ELR (cell line): Measurements from ENCODE around the gene HLA-DOB.

ENCODE experiments used
- DNase-seq: peaks from one replicate; pipeline ENCODE4 v3.0.0-alpha.2; 2015; ENCODE audit warnings: low read depth

HLA-DOB gene

DNA sequence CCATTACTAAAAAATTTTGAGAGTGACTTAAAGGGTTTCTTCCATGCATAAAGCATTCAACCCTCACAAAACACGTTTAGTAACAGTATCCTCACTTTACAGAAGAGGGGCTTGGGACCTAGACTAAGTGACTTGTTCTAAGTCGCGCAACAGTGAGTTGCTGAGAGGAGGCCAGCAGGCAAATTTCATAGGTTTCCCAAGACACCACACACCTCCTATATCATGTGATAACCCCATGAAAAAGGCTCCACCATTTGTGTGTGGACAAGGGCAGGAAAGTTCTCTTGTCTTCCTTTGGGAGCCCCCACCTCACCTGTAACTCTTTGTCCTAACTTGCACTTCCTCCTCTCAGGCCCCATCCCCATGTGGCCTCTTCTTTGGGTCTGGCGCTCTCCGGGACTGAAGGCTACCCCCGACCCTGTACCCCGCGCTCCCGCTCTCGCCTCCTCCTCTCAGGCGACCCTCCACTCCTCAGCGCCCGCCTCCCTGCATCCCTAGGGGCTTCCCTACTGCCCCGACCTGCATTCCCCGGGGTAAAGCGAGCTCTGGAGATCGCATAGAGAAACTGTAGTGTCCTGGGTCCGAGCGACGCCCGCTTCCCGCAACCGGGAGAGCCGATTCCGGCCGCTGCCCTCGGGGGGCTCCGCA, 26.7 kb upstream of the HLA-DOB start:
- peak; percentile 20 for DNase-seq

DNA sequence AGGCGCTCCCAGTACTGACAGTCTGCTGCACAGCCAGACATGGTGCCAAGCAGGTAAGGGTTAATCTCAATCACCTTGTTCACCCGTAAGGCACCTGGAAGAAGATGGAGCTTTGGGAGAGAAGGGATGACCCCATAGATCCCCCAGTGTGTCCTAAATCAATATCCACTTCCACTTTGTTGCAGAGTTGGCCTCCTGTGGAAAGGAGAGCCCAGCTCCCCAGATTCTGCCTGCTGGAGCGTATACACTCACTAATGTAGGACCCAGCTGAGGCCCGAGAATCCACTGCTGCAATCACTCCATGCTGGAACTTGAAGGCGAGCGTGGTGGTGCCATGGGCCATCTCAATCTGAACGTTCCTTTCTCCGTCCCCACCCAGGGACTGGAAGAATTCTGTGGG, 25.9 kb upstream of the HLA-DOB start:
- no peak for DNase-seq

GRCh38 chr6:32842021-32842650, 25.3 kb upstream of the HLA-DOB start:
- no peak for DNase-seq

DNA sequence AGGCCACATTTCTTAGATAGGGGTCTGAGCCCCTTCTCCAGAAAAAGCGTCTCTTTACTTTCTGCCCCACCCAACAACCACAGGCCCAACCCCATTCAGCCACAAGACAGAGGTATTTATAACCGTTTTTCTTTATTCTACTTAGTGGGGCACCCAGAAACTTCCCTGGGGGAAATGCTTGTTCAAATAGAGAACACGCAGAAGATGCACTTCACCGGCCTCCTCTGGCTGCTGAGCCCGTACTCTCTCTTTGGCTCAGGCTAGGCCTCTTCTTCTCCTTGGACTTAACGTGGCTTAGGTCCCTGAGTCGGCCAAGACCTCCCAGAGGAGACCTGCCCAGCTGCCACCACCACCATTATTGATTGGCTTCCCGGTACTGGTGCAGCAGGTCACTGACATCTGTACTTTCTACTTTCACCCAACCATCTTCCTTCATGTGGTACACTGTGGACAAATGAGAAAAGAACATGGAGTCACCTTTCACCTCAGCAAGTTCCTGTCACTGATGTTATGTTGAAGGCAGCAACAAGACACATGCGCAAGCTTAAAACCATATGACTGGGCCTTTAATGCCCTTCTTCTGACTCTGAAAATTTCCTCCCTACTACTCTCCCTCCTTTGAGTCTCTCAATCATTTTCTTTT, 23.9 kb upstream of the HLA-DOB start:
- DNase-seq: no peak

DNA sequence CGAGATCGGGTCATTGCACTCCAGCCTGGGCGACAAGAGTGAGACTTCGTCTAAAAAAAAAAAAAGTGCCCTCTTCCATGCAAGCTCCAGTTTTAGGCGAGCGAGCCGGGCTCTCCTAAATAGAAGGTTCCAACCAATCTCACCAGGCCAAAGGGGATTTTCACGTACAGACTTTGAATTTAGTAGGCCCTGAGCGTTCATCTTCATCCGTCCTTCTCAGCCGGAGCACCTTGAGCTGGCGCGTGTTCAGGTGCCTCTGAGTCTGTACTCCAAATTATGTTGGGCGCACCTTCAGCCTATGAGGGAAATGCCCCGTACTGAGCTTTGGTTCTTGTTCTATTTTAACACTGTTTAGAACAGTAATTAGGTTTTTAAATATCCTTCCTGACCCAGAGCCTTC, 22.6 kb upstream of the HLA-DOB start:
- no peak for DNase-seq

DNA sequence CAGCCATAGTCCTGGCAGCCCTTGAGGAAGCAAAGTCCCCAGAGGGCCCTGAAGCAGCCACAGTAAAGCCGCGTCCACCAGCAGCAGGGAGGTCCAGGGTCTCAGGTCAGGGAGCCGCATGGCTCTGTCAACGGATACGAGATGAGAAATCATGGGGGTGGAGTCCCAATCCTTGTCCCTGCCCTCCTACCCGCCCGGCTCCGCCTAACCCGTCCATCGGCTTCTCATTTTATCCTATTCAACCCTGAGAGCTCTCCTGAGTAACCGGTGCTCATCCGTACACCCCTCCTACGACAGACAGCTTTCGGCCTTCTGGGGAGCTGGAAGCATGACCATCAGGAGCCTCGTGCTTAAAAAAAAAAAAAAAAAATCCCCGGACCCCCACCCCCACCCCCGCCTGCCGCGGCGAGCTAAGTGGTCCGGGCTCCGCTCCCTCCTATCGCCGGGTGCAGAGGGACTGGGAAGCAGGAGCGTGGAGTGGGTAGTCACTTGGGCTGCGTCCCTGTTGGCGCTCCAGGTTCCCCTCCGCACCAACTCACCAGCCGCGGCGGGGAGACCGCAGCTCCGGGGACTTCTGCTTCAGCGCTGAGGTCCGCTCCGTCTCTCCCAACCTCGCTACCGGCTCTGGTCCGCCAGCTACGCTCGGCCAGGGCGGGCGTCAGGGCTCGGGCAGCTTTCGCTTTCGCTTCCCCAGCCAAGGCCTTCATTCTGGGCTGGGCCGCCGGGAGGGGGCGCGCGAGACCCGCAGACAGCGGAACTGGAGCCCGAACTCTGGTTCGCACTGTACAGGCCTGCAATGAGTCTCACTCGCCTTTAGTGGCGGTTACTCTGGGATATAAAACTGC, 21.5 kb upstream of the HLA-DOB start, which contains the start of gene TAP2:
TAP2 (minus strand) TSS at position 626 of the 845 bp plus-strand sequence; CDS start at position 120, 506 bp downstream.
- peak; percentile 93 for DNase-seq

- peak; percentile 70 for DNase-seq
Measured at GRCh38 chr6:32837651-32838113, 20.9 kb upstream of the HLA-DOB start.

DNA sequence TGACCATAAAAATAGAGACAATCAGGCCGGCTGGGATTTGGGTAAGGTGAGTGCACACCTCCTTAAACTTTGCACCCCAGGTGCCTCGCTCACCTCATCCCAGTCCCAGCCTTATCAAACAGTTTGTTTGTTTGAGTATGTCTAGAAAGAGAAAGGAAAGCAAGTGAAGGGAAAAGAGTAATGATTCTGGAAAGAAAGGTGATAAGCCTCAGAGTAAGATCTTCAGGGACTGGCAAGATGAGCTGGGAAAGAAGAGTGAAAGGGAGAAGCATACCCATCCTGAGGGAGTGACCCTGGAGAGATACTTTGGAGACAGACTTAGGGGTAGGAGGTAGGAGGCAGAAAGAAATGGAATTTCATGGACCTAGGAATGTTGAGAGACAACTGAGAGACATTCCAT, 20.1 kb upstream of the HLA-DOB start:
- DNase-seq: no peak

DNA sequence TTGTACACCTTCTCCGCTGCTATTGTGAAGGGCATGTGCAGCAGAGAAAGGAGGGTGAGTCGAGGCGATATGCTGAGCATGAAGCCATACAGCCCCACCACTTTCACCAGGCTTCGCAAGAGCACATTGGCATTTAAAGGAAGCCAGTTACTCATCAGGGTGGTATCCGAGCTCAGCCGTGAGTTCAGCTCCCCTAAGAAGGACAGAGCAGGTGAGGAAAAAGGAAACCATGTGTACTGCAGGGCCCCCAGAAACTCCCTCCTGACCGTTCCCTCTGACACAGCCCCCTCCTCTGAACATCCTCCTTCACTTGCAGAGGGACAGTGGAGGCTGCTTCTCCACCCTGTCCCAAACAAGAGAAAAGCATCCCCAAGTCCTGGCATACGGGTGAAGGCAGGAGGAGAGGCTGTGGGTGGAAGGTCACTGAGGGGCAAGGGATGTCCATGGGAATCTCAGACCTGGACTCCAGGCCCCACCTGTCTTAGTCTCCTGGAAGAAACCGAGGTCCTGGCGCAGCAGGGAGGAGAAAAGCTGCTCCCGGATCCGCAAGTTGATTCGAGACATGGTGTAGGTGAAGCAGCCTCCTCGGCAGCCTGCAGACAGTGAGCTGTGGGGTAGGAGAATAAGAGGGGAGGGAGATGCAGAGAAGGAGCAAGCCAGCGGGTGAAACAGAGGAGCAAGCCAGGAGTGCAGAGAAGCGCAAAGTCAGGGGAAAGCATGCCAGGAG, 18.5 kb upstream of the HLA-DOB start:
- no peak for DNase-seq

- DNase-seq: no peak
Measured at GRCh38 chr6:32833664-32834063, 16.9 kb upstream of the HLA-DOB start.

DNA sequence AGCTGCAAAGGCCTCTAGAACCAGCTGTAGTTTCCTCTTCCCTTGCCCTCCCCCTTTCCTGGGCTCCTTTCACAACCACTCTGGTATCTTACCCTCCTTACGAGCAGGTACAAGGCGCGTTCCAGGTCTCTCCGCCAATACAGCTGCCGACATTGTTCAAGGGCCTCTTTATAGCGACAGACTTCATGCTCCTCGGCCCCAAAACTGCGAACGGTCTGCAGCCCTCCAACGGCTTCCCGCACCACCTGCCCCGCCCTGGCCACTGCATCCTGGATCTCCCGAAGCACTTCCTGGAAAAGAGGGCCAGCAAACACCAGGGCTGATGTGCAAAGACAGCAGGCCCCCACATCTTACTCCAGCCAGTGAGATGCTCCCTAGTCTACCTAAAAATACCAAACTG, 15.7 kb upstream of the HLA-DOB start:
- DNase-seq: no peak

DNA sequence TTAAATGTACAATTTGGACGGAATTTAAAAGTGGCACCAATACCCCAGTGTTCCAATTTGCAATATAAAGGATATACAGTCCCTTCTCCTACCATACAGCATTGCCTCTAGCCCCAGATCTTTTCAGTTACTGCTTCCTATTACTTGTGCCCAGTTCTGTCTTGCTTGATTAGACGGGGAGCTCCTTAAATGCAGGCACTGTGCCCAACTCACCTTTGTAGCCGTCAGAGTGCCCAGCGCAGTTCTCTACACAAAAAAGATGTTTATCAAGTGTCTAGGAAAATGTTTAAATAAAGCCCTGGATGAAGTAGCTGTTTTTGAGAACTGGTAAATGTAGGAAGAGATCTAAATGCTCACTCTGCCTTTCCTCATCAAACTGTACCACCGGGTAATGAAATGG, 14.1 kb upstream of the HLA-DOB start:
- DNase-seq: no peak

DNA sequence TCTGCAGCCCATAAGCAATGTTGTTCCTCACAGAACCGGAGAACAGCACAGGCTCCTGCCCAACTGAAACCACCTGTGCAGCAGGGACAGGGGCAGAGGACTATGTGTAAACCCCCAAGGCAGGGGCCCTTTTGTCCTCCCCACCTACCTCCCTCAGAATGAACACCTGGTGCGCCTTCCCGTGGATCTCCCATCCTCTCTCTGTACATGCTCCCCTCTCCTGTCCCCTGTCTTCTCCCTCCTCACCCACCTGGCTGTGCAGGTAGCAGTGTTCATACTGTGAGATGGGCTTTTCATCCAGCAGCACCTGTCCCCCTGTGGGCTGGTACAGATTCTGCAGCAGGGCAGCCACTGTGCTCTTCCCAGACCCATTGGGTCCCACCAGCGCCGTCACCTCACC, 13.2 kb upstream of the HLA-DOB start:
- DNase-seq: no peak

DNA sequence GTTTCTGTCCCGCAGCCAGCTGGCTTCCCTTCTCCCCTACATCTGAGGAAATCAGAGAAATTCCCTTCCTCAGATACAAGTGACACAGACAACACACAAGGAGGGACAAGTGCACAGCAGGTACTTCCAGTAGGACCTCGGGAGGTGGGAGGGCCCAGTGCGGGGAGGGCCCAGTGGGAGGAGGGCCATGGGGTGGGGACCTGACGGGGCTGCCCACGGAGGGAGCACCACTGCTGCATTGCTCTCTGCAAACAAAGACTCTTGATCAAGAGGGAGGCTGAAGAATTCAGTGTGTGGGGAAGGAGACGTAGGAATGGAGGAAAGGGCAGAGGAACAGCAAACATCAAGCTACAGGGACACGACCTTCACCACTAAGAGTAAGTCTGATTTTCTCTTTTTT, 12.7 kb upstream of the HLA-DOB start:
- DNase-seq: no peak

DNA sequence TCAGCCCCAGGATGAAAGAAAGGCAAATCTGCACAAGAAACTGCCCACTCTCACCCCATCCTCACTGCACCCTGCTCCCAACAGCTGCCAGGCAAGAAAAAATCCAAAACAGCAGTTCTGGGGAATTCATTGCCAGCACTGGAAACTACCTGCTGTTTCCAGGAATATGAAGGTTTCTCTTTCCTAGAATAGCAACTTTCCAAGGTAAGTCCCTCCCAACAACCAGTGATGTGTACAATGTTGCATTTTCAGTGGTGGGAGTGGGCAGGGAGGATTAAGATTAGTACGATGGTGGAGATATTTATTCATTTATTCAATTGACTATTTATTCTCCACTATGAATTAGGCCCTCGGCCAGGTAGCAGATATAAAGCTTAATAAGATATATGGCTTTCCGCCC, 10.2 kb upstream of the HLA-DOB start:
- DNase-seq: no peak

DNA sequence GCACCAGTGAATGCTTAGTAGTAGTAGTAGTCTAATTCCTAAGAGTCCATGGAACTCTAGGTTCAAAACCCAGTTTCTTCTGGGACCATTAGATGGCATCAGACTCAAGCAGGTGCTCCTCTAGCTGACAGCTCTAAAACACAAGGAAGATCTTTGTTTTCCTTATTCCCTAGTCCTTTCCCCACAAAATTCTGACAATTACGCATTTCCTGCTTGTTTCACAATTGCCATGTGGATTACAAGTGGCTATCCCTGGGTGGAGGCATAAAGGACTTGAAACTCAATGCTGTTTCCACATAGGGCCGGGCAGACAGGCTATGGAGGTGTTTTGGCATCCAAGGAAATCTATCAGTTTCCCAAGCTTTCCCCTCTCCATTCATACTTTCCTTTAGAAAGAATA, 9.2 kb upstream of the HLA-DOB start:
- peak; percentile 86 for DNase-seq

DNA sequence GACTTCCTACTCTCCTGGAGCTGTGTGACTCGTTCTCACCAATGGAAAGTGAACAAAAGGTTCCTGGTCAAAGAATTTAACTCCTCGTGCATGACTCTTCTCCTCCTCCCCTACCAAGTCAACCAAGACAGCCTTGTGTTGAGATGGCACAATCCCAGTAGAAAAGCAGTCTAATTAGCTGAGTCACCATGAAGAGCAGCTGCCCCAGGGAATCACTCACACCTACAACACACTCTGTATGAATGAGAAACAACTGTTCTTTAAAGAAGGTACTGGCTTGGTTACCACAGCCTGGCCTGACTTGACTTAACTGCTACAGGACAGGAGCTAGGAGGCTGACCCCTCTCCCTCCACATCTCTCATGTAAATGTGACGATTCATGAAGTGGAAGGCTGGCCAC, 2.9 kb upstream of the HLA-DOB start:
- DNase-seq: peak; percentile 77

DNA sequence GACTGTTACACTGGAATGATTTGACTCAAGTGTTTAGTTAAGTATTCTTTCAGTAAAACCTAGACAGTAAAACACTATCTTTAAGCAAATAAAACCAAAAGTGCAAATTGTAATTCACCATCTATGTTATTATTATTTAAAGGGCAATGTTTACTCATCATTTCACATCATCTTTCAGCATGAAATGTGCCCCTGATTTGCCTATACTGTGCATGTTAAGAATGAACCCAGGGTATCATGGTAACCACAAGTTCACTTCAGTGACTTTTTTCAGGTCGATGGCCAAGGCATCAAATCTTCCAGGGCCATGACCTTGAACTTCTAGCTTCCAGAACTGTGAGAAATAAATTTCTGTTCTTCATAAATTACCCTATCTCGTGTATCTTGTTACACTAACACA, 2.1 kb upstream of the HLA-DOB start:
- DNase-seq: no peak

GRCh38 chr6:32815996-32816395, 806 bp downstream of the HLA-DOB start:
- no peak for DNase-seq

DNA sequence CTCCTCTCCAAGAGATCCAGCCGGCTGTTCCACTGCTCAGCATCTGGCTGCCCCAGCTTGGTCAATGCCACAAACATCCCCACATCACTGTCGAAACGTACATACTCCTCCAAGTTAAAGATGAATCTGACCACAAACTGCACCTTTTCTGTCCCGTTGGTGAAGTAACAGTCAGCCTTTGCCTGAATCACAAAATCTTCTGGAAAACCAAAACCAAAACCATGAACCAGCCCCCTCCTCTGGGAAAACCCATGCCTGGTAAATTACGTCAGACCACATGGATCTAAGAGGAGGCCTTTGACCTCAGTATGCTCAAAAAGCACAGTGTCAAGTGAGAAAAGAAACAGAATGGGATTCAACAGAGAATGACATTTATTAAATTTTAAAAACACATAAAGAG, 1.7 kb downstream of the HLA-DOB start:
- no peak for DNase-seq

- no peak for DNase-seq
Measured at GRCh38 chr6:32814145-32814544, 2.7 kb downstream of the HLA-DOB start.

- no peak for DNase-seq
Measured at GRCh38 chr6:32809171-32809570, 7.6 kb downstream of the HLA-DOB start.
